ENCODE results near the gene AMACR. TPM values are rescaled to one million over a fixed set of nuclear protein-coding genes. Genes with fewer than 3 reads are reported as not detected.

AMACR gene
- total RNA-seq, 4 donors from 2014 or later = 5.4 to 21.5 (median 15.5) TPM

- intact Hi-C loops (cut with DNase I) = no loop called here
- H3K27me3 ChIP-seq = no peaks in the 10 kb centered on the region
- H3K36me3 ChIP-seq = no peaks in the 10 kb centered on the region
- H3K4me3 ChIP-seq = no peak overlapping the region
- no peak overlapping the region for H3K27ac ChIP-seq
- DNase-seq = no peak
- no peak for TF ChIP-seq CTCF (IDR thresholded peaks at IDR 0.05)
- no peak for TF ChIP-seq POLR2A (IDR thresholded peaks at IDR 0.05)
- 16 to 30% methylated on average over 5 of the region's 5 CpGs for WGBS, 2 donors
- peaks cover 0 to 5% (median 0%) of the 10 kb centered on the region in 3 donors for H3K4me1 ChIP-seq
- H3K9me3 ChIP-seq = no peaks in the 10 kb centered on the region
These were observed 32.0 kb downstream of the AMACR start for GRCh38 chr5:33975852-33976251.

GRCh38 chr5:33973271-33973670, 34.6 kb downstream of the AMACR start:
- Histone ChIP-seq H3K9me3 (no peaks in the 10 kb centered on the region), H3K4me1 (peaks cover 0 to 11% (median 0%) of the 10 kb centered on the region in 3 donors), H3K27ac (no peak overlapping the region), H3K36me3 (no peaks in the 10 kb centered on the region), H3K4me3 (no peak overlapping the region), H3K27me3 (no peaks in the 10 kb centered on the region)
- WGBS, 2 donors = 44 to 58% methylated on average over 2 of the region's 2 CpGs
- intact Hi-C loops (cut with DNase I) = no loop called here
- TF ChIP-seq POLR2A (IDR thresholded peaks at IDR 0.05) (no peak), CTCF (IDR thresholded peaks at IDR 0.05) (no peak)
- DNase-seq = no peak

GRCh38 chr5:33969572-33970452, 38.0 kb downstream of the AMACR start:
- H3K4me3 ChIP-seq = no peak overlapping the region
- peak in 5 of 6 experiments; percentile 31 to 59 (median 46) for TF ChIP-seq CTCF (IDR thresholded peaks at IDR 0.05)
- no peak for TF ChIP-seq POLR2A (IDR thresholded peaks at IDR 0.05)
- H3K27ac ChIP-seq = no peak overlapping the region
- H3K9me3 ChIP-seq = no peaks in the 10 kb centered on the region
- H3K27me3 ChIP-seq = no peaks in the 10 kb centered on the region
- 47 to 59% methylated on average over 8 to 9 of the region's 10 CpGs for WGBS, 2 donors
- no peak for DNase-seq
- no peaks in the 10 kb centered on the region for H3K36me3 ChIP-seq
- intact Hi-C loops (cut with DNase I) = no loop called here
- peaks cover 0 to 11% (median 0%) of the 10 kb centered on the region in 3 donors for H3K4me1 ChIP-seq

- intact Hi-C loops (cut with DNase I) = no loop called here
- no peak for DNase-seq
- Histone ChIP-seq H3K9me3 (no peaks in the 10 kb centered on the region), H3K4me1 (peaks cover 0 to 6% (median 0%) of the 10 kb centered on the region in 3 donors), H3K4me3 (no peak overlapping the region), H3K36me3 (no peaks in the 10 kb centered on the region), H3K27me3 (no peaks in the 10 kb centered on the region), H3K27ac (no peak overlapping the region)
- 61 to 68% methylated on average over 3 of the region's 3 CpGs for WGBS, 2 donors
- TF ChIP-seq POLR2A (IDR thresholded peaks at IDR 0.05) = no peak
- TF ChIP-seq CTCF (IDR thresholded peaks at IDR 0.05) = no peak
These were observed 39.4 kb downstream of the AMACR start for GRCh38 chr5:33968211-33969005.

GRCh38 chr5:33966805-33967204, 41.0 kb downstream of the AMACR start:
- no peak for DNase-seq
- Histone ChIP-seq H3K4me1 (peaks cover 0 to 6% (median 0%) of the 10 kb centered on the region in 3 donors), H3K9me3 (no peaks in the 10 kb centered on the region), H3K27ac (no peak overlapping the region), H3K36me3 (no peaks in the 10 kb centered on the region), H3K4me3 (no peak overlapping the region), H3K27me3 (no peaks in the 10 kb centered on the region)
- intact Hi-C loops (cut with DNase I) = no loop called here
- TF ChIP-seq CTCF (IDR thresholded peaks at IDR 0.05) (no peak), POLR2A (IDR thresholded peaks at IDR 0.05) (no peak)
- WGBS, 2 donors = 19 to 41% methylated on average over 2 of the region's 2 CpGs

Data from esophagus squamous epithelium (tissue), 5 donors.